H9 (cell line): ENCODE results near the gene RUNX2. TPM values are rescaled to one million over a fixed set of nuclear protein-coding genes. Genes with fewer than 3 reads are reported as not detected.

Source experiments
- DNase-seq: peaks from one replicate; pipeline ENCODE4 v3.0.0-alpha.2; 2017
- H2AFZ ChIP-seq: one replicate; pipeline ENCODE4 v1.6.1; 2013; ENCODE audit warnings: mild to moderate bottlenecking, low read length, control low read depth, moderate library complexity
- H2AK5ac ChIP-seq: 2 replicates; pipeline ENCODE4 v1.6.1; 2013; ENCODE audit warnings: low read length, control low read depth, mixed read lengths; ENCODE audit not compliant: insufficient read length
- H2BK120ac ChIP-seq: one replicate; pipeline ENCODE4 v1.6.1; 2013; ENCODE audit warnings: low read depth, mild to moderate bottlenecking, low read length, control low read depth, inconsistent platforms; ENCODE audit not compliant: poor library complexity, severe bottlenecking
- H2BK12ac ChIP-seq: 2 replicates; pipeline ENCODE4 v1.6.1; 2013; ENCODE audit warnings: low read length, control low read depth, mixed read lengths, low read depth; ENCODE audit not compliant: insufficient read length
- H2BK15ac ChIP-seq: 2 replicates; pipeline ENCODE4 v1.6.1; 2013; ENCODE audit warnings: low read depth, low read length, control low read depth
- H2BK20ac ChIP-seq: one replicate; pipeline ENCODE4 v1.6.1; 2013; ENCODE audit warnings: low read depth, mild to moderate bottlenecking, low read length, control low read depth, inconsistent platforms; ENCODE audit not compliant: poor library complexity, severe bottlenecking
- H2BK5ac ChIP-seq: 2 replicates; pipeline ENCODE4 v1.6.1; 2013; ENCODE audit warnings: low read length, control low read depth, mixed read lengths; ENCODE audit not compliant: insufficient read length
- H3K14ac ChIP-seq: 2 replicates; pipeline ENCODE4 v1.6.1; 2013; ENCODE audit warnings: low read length, control low read depth; ENCODE audit not compliant: insufficient read depth
- H3K18ac ChIP-seq: 2 replicates; pipeline ENCODE4 v1.6.1; 2013; ENCODE audit warnings: low read depth, mild to moderate bottlenecking, mixed read lengths, low read length, control low read depth; ENCODE audit not compliant: insufficient read length
- H3K23ac ChIP-seq: 2 replicates; pipeline ENCODE4 v1.6.1; 2013; ENCODE audit warnings: low read length, control low read depth, mixed read lengths, low read depth; ENCODE audit not compliant: insufficient read length
- H3K23me2 ChIP-seq: 2 replicates; pipeline ENCODE4 v1.6.1; 2013; ENCODE audit warnings: low read depth, mild to moderate bottlenecking, mixed read lengths, low read length, control low read depth; ENCODE audit not compliant: insufficient read length, poor library complexity, severe bottlenecking
- H3K27ac ChIP-seq: 2 replicates; pipeline ENCODE4 v1.5.1; 2013; ENCODE audit warnings: low read length, control low read depth, mixed read lengths, low read depth; ENCODE audit not compliant: insufficient read length
- H3K27me3 ChIP-seq: 2 replicates; pipeline ENCODE4 v1.6.1; 2013; ENCODE audit warnings: low read length, control low read depth, inconsistent platforms; ENCODE audit not compliant: insufficient read depth
- H3K4ac ChIP-seq: 2 replicates; pipeline ENCODE4 v1.6.1; 2013; ENCODE audit warnings: low read depth, mild to moderate bottlenecking, control low read depth, inconsistent platforms, low read length, moderate library complexity
- H3K4me1 ChIP-seq: 2 replicates; pipeline ENCODE4 v1.6.1; 2013; ENCODE audit warnings: low read length, control low read depth, inconsistent platforms; ENCODE audit not compliant: insufficient read depth
- H3K4me2 ChIP-seq: 2 replicates; pipeline ENCODE4 v1.6.1; 2013; ENCODE audit warnings: low read length, control low read depth, mixed read lengths; ENCODE audit not compliant: insufficient read length, insufficient read depth
- H3K56ac ChIP-seq: 2 replicates; pipeline ENCODE4 v1.6.1; 2013; ENCODE audit warnings: low read depth, mild to moderate bottlenecking, mixed read lengths, low read length, control low read depth; ENCODE audit not compliant: insufficient read length
- H3K79me1 ChIP-seq: 2 replicates; pipeline ENCODE4 v1.6.1; 2013; ENCODE audit warnings: low read depth, mild to moderate bottlenecking, moderate library complexity, low read length, control low read depth, inconsistent platforms; ENCODE audit not compliant: insufficient read depth, poor library complexity, severe bottlenecking
- H3K79me2 ChIP-seq: 2 replicates; pipeline ENCODE4 v1.6.1; 2013; ENCODE audit warnings: low read length, control low read depth, inconsistent platforms; ENCODE audit not compliant: insufficient read depth
- H3K9ac ChIP-seq: 2 replicates; pipeline ENCODE4 v1.6.1; 2013; ENCODE audit warnings: low read length, control low read depth, mixed read lengths; ENCODE audit not compliant: insufficient read length; ENCODE audit errors: extremely low read depth
- H3K9me3 ChIP-seq: one replicate; pipeline ENCODE4 v1.6.1; 2013; ENCODE audit warnings: low read depth, low read length, inconsistent platforms; ENCODE audit not compliant: control insufficient read depth
- H3T11ph ChIP-seq: one replicate; pipeline ENCODE4 v1.6.1; 2013; ENCODE audit warnings: mild to moderate bottlenecking, low read length, control low read depth, inconsistent platforms
- H4K20me1 ChIP-seq: one replicate; pipeline ENCODE4 v1.6.1; 2013; ENCODE audit not compliant: control insufficient read depth, insufficient read length, insufficient read depth
- H4K5ac ChIP-seq: 2 replicates; pipeline ENCODE4 v1.6.1; 2013; ENCODE audit warnings: low read depth, mild to moderate bottlenecking, mixed read lengths, low read length, control low read depth; ENCODE audit not compliant: insufficient read length
- H4K8ac ChIP-seq: replicated peaks from 2 replicates; pipeline ENCODE4 v1.6.1; 2013; ENCODE audit warnings: low read length, control low read depth, mixed read lengths, low read depth; ENCODE audit not compliant: insufficient read length
- H4K91ac ChIP-seq: 2 replicates; pipeline ENCODE4 v1.6.1; 2013; ENCODE audit warnings: low read depth, mild to moderate bottlenecking, moderate library complexity, mixed read lengths, low read length, control low read depth; ENCODE audit not compliant: insufficient read length
- H3K27ac Mint-ChIP-seq, 3 experiments: 2 replicates in 2 of 3; 3 replicates in 1 of 3; pipeline ENCODE4 v1.8.0; 2020 to 2021; ENCODE audit warnings: mixed read lengths in 3 of 3, mild to moderate bottlenecking in 1 of 3, moderate library complexity in 1 of 3
- H3K27me3 Mint-ChIP-seq: 2 replicates; pipeline ENCODE4 v1.8.0; 2021; ENCODE audit warnings: low read depth, mild to moderate bottlenecking, moderate library complexity, mixed read lengths
- H3K36me3 Mint-ChIP-seq, 3 experiments: 2 replicates in 2 of 3; 3 replicates in 1 of 3; pipeline ENCODE4 v1.8.0; 2020 to 2021; ENCODE audit warnings: low read depth in 3 of 3, mixed read lengths in 3 of 3; ENCODE audit not compliant: insufficient read depth in 1 of 3
- H3K4me1 Mint-ChIP-seq, 2 experiments: 2 replicates each; pipeline ENCODE4 v1.8.0; 2020; ENCODE audit warnings: mixed read lengths in 2 of 2
- H3K4me3 Mint-ChIP-seq, 2 experiments: 2 replicates in 1 of 2; 3 replicates in 1 of 2; pipeline ENCODE4 v1.8.0; 2020 to 2021; ENCODE audit warnings: mild to moderate bottlenecking in 2 of 2, mixed read lengths in 2 of 2, moderate library complexity in 1 of 2
- H3K9me3 Mint-ChIP-seq, 2 experiments: 2 replicates in 1 of 2; 3 replicates in 1 of 2; pipeline ENCODE4 v1.8.0; 2020; ENCODE audit warnings: mild to moderate bottlenecking in 2 of 2, mixed read lengths in 2 of 2, moderate library complexity in 1 of 2
- CTCF ChIP-seq: fragments of 200-600 bp; sonication (generic); conservative IDR thresholded peaks from 3 replicates; pipeline ENCODE4 v1.8.0; 2021; ENCODE audit warnings: antibody characterized with exemption, mild to moderate bottlenecking
- WGBS: extraction: QIAGEN DNeasy Blood & Tissue Kit; methylation state at CpG from one replicate; pipeline ENCODE4 v1.1.7; 2013; ENCODE audit warnings: missing lambda C conversion rate, low lambda C conversion rate, mixed read lengths; ENCODE audit not compliant: insufficient read length; ENCODE audit errors: extremely low coverage; 5-methylcytosine and 5-hydroxymethylcytosine counted together
- total RNA-seq: library from RNA; stranded (reverse); gene quantifications from 2 replicates; pipeline ENCODE4 v1.2.1, GENCODE V29; 2021

The RUNX2 gene
- total RNA-seq, 1 experiment from 2014 or later, result 0.15 TPM

- H2BK5ac ChIP-seq, result no peak overlapping the region
- no peak overlapping the region for H3K27ac ChIP-seq
- peaks cover 7 to 11% of the 10 kb centered on the region in 2 experiments; a peak in 3 of 4 replicates for H3K4me1 Mint-ChIP-seq
- H3K14ac ChIP-seq, result no peak overlapping the region
- no peak overlapping the region for H2AFZ ChIP-seq
- no peak overlapping the region for H4K8ac ChIP-seq
- H3K56ac ChIP-seq, result no peak overlapping the region
- no peak overlapping the region for H3K27ac Mint-ChIP-seq
- H3K4me1 ChIP-seq, result peaks cover 2% of the 10 kb centered on the region
- H4K91ac ChIP-seq, result no peak overlapping the region
- no peak overlapping the region for H2BK20ac ChIP-seq
- H3T11ph ChIP-seq, result no peak overlapping the region
- no peak overlapping the region for H3K4me2 ChIP-seq
- no peaks in the 10 kb centered on the region for H3K79me1 ChIP-seq
- H3K79me2 ChIP-seq, result no peaks in the 10 kb centered on the region; the same call in 1 of the 2 replicates
- no peak overlapping the region for H2BK15ac ChIP-seq
- no peak overlapping the region for H3K23ac ChIP-seq
- no peaks in the 10 kb centered on the region for H3K9me3 Mint-ChIP-seq
- H2AK5ac ChIP-seq, result no peak overlapping the region
- DNase-seq, result no peak
- H4K20me1 ChIP-seq, result no peaks in the 10 kb centered on the region
- no peak overlapping the region for H3K4ac ChIP-seq
- TF ChIP-seq CTCF, result no peak
- H3K27me3 Mint-ChIP-seq, result peaks cover 14% of the 10 kb centered on the region
- no peak overlapping the region for H2BK120ac ChIP-seq
- no peak overlapping the region for H3K4me3 Mint-ChIP-seq
- WGBS, result no CpG with 5 or more reads among the region's 2 CpGs
- no peaks in the 10 kb centered on the region for H3K9me3 ChIP-seq
- H3K18ac ChIP-seq, result no peak overlapping the region
- H3K23me2 ChIP-seq, result no peaks in the 10 kb centered on the region
- H2BK12ac ChIP-seq, result no peak overlapping the region
- H3K27me3 ChIP-seq, result no peaks in the 10 kb centered on the region
- H3K9ac ChIP-seq, result no peak overlapping the region
- H4K5ac ChIP-seq, result no peak overlapping the region
- H3K36me3 Mint-ChIP-seq, result no peaks in the 10 kb centered on the region
Observed at GRCh38 chr6:45531999-45532595, 204.0 kb downstream of the RUNX2 start.
